Measurements from ENCODE around the gene KDR. TPM values are rescaled to one million over a fixed set of nuclear protein-coding genes. Genes with fewer than 3 reads are reported as not detected.
A peak's percentile ranks its signal among the peaks of the same experiment; 100 is the strongest.

Gene KDR
- total RNA-seq, 1 donor from 2014 or later, result 0.12 TPM

GRCh38 chr4:55133951-55134350 lies 8.6 kb upstream of the KDR start:
- TF ChIP-seq, protein P1, sequence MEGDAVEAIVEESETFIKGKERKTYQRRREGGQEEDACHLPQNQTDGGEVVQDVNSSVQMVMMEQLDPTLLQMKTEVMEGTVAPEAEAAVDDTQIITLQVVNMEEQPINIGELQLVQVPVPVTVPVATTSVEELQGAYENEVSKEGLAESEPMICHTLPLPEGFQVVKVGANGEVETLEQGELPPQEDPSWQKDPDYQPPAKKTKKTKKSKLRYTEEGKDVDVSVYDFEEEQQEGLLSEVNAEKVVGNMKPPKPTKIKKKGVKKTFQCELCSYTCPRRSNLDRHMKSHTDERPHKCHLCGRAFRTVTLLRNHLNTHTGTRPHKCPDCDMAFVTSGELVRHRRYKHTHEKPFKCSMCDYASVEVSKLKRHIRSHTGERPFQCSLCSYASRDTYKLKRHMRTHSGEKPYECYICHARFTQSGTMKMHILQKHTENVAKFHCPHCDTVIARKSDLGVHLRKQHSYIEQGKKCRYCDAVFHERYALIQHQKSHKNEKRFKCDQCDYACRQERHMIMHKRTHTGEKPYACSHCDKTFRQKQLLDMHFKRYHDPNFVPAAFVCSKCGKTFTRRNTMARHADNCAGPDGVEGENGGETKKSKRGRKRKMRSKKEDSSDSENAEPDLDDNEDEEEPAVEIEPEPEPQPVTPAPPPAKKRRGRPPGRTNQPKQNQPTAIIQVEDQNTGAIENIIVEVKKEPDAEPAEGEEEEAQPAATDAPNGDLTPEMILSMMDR (conservative IDR thresholded peaks at IDR 0.05), result no peak
- Mint-ChIP-seq H3K9me3 (peaks cover 9% of the 10 kb centered on the region), H3K4me3 (no peak overlapping the region), H3K27me3 (ENCODE audit: low read depth) (no peaks in the 10 kb centered on the region), H3K4me1 (peaks cover 29% of the 10 kb centered on the region), H3K27ac (ENCODE audit: unreplicated experiment) (no peak overlapping the region), H3K36me3 (ENCODE audit: low read depth) (no peaks in the 10 kb centered on the region)
- DNase-seq (ENCODE audit: low read depth, low spot score), result no peak

- Mint-ChIP-seq H3K36me3 (ENCODE audit: low read depth) (no peaks in the 10 kb centered on the region), H3K27ac (ENCODE audit: unreplicated experiment) (no peak overlapping the region), H3K4me1 (peaks cover 29% of the 10 kb centered on the region), H3K4me3 (peak overlapping the region; percentile 21), H3K9me3 (peaks cover 12% of the 10 kb centered on the region), H3K27me3 (ENCODE audit: low read depth) (peaks cover 5% of the 10 kb centered on the region)
- TF ChIP-seq, protein P1 (conservative IDR thresholded peaks at IDR 0.05), result no peak
- DNase-seq (ENCODE audit: low read depth, low spot score), result no peak
These were observed 7.4 kb upstream of the KDR start for GRCh38 chr4:55132775-55133174.

GRCh38 chr4:55127521-55127920 lies 2.1 kb upstream of the KDR start:
- H3K36me3 Mint-ChIP-seq (ENCODE audit: low read depth), result no peaks in the 10 kb centered on the region

DNA sequence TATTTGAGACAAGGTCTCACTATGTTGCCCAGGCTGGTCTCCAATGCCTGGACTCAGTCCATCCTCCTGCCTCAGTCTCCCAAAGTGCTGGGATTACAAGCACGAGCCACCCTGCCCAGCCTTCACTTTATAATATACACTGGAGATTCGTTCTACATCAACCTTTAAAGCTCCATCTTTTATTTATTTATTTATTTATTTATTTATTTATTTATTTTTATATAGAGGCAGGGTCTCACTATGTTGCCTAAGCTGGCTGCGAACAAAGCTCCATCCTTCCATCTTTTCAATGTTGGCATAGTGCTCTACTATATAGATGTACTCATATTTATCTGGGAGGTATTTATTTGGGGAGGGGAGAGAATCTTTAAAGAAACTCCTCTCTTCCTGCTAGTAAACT lies 1.7 kb upstream of the KDR start:
- Mint-ChIP-seq H3K4me1 (peaks cover 21% of the 10 kb centered on the region), H3K9me3 (peaks cover 3% of the 10 kb centered on the region), H3K27me3 (ENCODE audit: low read depth) (peaks cover 61% of the 10 kb centered on the region), H3K4me3 (peak overlapping the region; percentile 91), H3K36me3 (ENCODE audit: low read depth) (no peaks in the 10 kb centered on the region), H3K27ac (ENCODE audit: unreplicated experiment) (no peak overlapping the region)
- TF ChIP-seq, protein P1 (conservative IDR thresholded peaks at IDR 0.05), result no peak
- no peak for DNase-seq (ENCODE audit: low read depth, low spot score)

More at GRCh38 chr4:55127521-55127920, 2.1 kb upstream of the KDR start:
- DNase-seq (ENCODE audit: low read depth, low spot score), result no peak
- Mint-ChIP-seq H3K27me3 (ENCODE audit: low read depth) (peaks cover 56% of the 10 kb centered on the region), H3K4me1 (peaks cover 21% of the 10 kb centered on the region), H3K27ac (ENCODE audit: unreplicated experiment) (no peak overlapping the region), H3K9me3 (peaks cover 3% of the 10 kb centered on the region), H3K4me3 (no peak overlapping the region)
- TF ChIP-seq, protein P1 (conservative IDR thresholded peaks at IDR 0.05), result no peak

- Mint-ChIP-seq H3K27ac (ENCODE audit: unreplicated experiment) (no peak overlapping the region), H3K27me3 (ENCODE audit: low read depth) (peaks cover 68% of the 10 kb centered on the region), H3K36me3 (ENCODE audit: low read depth) (no peaks in the 10 kb centered on the region), H3K4me1 (peaks cover 21% of the 10 kb centered on the region), H3K4me3 (peak overlapping the region; percentile 91), H3K9me3 (peaks cover 3% of the 10 kb centered on the region)
- TF ChIP-seq, protein P1 (conservative IDR thresholded peaks at IDR 0.05), result no peak
- DNase-seq (ENCODE audit: low read depth, low spot score), result peak; percentile 4
These were observed 557 bp upstream of the KDR start for GRCh38 chr4:55125763-55126541.

Measured in neural crest cell (in vitro differentiated cells).